HG02623 (cell line): ENCODE results near the gene EEF1G.
A peak's percentile ranks its signal among the peaks of the same experiment; 100 is the strongest.

Experiments used
- ATAC-seq: cut with Tn5 transposase; IDR thresholded peaks from one replicate; pipeline ENCODE4 v1.9.1; 2021; ENCODE audit warnings: moderate library complexity; ENCODE audit not compliant: unreplicated experiment

EEF1G gene

DNA sequence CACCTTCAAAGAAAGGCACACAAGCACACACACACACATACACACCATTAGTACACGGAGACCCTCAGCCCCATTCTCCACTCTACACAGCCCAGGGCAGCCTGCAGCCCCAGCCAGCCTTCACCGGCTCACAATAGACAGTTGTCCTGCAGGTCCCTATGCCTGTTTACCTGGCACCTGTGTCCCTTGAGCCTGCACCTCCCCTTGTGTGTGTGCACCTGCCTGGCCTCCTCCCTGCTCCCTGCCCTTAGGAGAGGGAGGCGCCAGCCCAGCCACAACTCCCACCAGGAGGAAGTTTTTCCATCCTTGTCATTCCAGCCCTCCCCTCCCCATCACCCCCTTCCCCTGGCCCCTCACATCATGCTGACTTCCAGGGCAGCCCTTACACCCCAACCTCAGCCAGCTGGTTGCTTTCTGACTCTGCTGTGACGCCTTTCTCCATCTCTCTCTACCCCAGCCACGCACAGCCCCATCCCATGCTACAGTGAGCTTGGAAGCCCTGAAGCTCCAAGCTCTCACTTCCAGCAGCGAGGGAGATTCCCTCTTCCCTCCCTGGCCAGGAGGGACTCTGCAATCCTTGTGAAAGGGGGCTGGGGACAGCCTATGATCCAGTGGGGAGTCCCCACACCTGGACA lies 31.5 kb downstream of the EEF1G start:
- no peak for ATAC-seq

DNA sequence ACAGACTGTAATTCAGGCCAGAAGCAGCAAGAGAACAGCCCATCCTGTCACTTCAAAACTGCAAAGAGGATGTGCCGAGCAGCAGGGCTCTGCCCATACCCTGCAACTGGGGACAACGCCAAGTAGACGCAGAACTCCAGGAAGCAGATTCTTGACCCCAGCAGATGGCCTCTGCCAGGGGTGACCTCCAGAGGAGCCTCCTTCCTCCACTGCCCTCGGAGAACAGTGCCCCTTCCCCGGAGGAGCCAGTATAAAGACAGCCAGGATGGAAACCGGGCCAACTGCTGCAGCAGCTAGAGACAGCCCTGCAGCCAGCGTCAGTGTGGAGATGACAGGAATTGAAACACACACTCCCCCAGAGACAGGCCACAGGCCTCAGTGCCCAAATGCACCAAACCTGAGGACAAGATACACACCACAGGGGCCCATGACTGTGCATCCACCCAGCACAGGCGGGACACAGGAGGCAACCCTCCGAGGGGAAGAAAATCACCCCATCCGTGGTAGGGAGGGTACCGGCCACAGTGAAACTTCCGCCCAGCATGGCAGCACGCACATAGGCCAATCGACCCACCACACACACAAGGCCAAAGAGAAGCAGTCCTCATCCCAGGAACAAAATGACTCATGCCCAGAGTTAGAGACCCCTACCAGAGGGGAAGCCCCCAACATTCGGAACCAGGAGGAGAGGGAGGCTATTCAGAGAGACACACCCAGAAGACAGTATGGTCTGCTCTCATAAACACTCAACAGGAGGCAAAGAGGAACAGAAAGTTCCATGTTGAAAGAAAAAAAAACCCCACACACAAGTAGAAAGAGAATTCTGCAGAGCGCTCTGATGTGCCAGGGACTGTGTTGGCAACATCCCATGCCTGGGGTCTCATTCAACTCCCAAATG lies 32.6 kb downstream of the EEF1G start:
- ATAC-seq: peak; percentile 52

GRCh38 chr11:62539238-62539925 lies 34.3 kb downstream of the EEF1G start:
- no peak for ATAC-seq

DNA sequence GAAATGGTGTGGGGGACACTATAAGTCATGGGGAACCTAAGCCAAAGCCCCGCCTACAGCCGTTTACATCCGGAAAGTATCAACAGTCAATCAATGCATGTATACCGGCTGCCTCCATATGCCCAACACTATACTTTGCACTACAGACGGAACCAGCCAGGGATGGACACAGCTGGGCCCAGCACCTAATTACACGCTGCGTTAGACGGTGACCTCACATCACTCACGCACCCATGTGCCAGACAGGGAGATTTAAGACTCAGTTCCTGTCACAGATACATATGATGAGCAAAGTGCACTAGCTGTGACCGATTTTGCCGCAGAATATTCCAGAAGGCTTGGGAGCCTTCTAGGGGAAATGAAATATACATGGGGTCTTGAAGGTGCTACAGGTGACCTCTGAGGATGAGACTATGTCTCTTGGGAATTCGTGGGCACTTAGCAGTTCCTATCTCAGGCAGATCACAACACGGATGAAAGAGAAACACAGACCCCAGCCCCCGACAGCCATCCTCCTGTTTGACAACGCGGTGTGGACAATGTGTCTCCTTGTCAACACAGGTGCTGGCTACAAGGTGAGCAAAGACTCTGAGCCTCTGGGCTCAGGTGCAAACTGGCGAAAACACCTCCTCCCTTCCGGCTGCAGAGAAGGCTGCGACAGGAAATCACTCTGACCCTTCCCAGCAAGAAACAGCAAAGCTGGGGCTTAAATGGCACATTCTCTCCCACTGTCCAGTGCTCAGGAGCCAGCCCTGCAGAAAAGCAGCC lies 35.0 kb downstream of the EEF1G start:
- no peak for ATAC-seq

GRCh38 chr11:62536301-62536957 lies 37.3 kb downstream of the EEF1G start:
- no peak for ATAC-seq

DNA sequence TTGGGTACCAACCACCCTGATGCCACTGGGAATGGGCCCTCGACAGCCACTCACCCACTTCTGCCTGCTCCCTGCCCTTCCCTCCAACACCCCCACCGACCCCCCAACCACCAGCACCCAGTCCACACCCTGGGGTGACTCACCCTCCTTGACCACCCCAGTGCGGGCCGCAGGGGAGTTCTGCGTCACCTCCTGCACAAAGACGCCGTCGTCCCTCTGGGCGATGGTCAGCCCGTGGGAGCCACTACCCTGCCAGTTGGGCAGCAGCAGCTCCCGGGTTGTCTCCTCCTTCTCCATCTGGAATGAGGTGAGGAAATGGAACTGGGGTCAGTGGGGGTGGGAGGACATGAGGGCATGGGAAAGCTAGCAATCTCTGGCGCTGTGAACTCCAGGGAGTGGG lies 37.9 kb downstream of the EEF1G start:
- no peak for ATAC-seq

DNA sequence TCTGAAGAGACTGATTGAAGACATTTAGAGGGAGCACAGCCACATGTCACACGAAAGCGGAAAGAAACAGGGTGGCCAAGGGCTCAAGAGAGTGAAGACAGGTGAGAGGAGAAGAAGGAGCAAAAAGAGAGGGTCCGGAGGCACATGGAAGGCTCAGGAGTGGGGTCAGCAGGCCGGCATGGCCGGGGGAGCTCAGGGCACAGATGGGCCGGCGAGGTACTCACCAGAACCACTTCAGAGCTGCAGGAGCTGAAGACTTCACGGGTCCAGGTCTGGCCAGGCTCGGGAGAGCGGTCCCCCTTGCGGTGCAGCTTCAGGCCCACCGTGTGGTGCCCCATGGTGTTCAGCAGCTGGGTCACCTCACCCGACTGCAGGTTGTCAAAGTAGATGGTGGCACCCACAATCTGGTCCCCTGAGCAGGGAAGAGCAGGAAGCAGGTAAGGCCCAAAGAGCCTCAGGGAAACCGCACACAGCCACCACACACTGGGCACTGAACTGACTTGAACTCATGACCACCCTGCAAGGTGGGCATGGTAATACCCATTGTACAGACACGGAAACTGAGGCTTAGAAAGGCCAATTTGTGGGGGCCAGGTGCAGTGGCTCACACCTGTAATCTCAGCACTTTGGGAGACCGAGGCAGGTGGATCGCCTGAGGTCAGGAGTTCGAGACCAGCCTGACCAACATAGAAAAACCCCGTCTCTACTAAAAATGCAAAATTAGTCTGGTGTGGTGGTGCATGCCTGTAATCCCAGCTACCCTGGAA lies 38.7 kb downstream of the EEF1G start:
- no peak for ATAC-seq

DNA sequence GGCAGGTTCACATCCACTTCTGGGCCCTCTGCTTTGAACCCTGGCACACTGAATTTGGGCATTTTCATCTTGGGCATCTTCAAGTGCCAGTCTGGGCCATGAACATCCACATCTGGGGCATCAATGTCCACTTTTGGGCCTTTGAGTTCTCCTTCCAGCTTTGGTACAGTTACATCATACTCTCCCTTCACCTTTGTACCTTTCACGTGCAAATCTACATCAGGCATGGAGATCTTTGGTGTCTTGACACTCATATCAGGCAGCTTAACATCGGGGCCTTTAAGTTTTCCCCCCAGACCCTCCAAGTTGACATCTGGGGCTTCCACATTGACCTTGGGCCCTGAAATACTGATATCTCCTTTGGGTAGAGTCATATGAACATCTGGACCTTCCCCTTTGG lies 41.6 kb downstream of the EEF1G start:
- ATAC-seq: no peak

- ATAC-seq: no peak
These were observed 56.8 kb downstream of the EEF1G start for GRCh38 chr11:62516736-62517371.

DNA sequence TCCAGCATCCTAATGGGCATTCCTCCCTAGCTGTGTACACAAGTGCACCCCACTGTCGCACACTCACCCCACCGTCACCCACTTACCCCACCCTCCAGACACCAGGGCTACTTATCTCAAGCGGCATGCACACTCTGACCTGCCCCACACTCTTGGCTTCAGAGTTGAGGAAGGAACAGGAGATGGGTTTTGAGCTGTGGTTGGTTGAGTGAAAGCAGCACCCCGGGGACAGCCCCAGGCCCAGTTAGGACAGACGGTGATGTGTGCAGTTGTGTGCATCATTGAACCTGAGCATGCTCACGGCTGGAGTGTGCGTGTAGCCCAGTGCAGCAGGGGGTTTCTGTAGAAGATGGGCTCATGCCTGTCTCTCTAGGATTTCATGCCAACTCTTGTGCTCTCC lies 59.5 kb downstream of the EEF1G start:
- ATAC-seq: no peak

DNA sequence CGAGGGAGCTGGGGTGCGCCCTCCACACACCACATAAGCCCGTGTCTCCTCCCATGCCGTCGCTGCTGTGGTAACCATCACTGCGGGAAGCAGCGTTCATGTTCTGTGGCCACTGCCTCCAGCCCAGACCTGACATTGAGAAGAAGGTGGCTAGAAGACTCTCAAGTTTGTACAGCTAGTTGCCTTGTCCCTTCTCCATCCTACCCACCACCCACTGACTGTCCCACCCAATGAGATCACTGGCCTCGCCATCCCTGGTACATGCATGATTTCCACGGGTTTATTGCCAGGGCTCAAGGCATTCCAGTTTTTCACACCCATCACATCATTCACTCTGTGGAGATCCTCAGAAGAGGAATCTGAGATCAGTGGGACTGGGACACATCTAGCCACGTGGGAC lies 60.1 kb downstream of the EEF1G start:
- no peak for ATAC-seq

DNA sequence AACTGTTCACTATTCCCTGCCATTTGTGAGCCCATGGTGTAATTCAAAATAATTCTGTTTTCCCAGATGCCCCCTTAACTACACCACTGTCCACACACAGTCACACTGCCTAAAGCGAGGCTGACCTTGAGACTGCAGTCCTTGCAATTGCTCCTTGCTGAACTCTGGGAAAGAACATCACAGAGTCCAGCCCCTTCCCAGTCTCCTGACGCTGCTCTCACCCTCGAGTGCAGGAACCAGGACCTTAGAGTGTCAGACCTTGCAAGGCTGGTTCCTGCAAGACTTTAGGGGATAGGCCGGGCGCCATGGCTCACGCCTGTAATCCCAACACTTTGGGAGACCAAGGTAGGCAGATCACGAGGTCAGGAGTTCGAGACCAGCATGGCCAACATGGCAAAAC lies 60.7 kb downstream of the EEF1G start:
- ATAC-seq: no peak
